Lung (tissue), 12 donors: ENCODE data around the gene ZDHHC21. TPM values are rescaled to one million over a fixed set of nuclear protein-coding genes. Genes with fewer than 3 reads are reported as not detected.

Experiments used
- ATAC-seq: fragments of 200-7000 bp; cut with Tn5 transposase; one replicate; pipeline ENCODE4 v1.9.1; 2020; ENCODE audit warnings: moderate number of reproducible peaks; ENCODE audit not compliant: insufficient read depth, low FRiP score
- DNase-seq, 3 donors: peaks; one replicate each; pipeline ENCODE4 v3.0.0-alpha.2; 2013 to 2017
- H3K27ac ChIP-seq, 2 donors: one replicate each; pipeline ENCODE4 v1.5.1; 2013; ENCODE audit warnings: mild to moderate bottlenecking in 2 of 2, moderate library complexity in 2 of 2, control low read depth in 1 of 2, inconsistent platforms in 1 of 2, low read depth in 1 of 2, low read length in 1 of 2
- H3K27me3 ChIP-seq, 3 donors: one replicate each; pipeline ENCODE4 v1.5.1; 2013; ENCODE audit warnings: low read length in 2 of 3; ENCODE audit not compliant: control insufficient read depth in 3 of 3, insufficient read depth in 3 of 3
- H3K36me3 ChIP-seq, 4 donors: one replicate each; pipeline ENCODE4 v1.5.1; 2013; ENCODE audit warnings: low read length in 4 of 4, mild to moderate bottlenecking in 1 of 4, moderate library complexity in 1 of 4; ENCODE audit not compliant: control insufficient read depth in 4 of 4, insufficient read depth in 4 of 4
- H3K4me1 ChIP-seq, 5 donors: one replicate each; pipeline ENCODE4 v1.5.1; 2013; ENCODE audit warnings: low read length in 5 of 5, mild to moderate bottlenecking in 2 of 5, moderate library complexity in 1 of 5; ENCODE audit not compliant: control insufficient read depth in 5 of 5, insufficient read depth in 5 of 5
- H3K4me3 ChIP-seq: one replicate; pipeline ENCODE4 v1.5.1; 2013; ENCODE audit warnings: mild to moderate bottlenecking, control low read depth, moderate library complexity
- H3K9ac ChIP-seq, 2 donors: one replicate each; pipeline ENCODE4 v1.5.1; 2013; ENCODE audit warnings: low read length in 2 of 2, control low read depth in 1 of 2; ENCODE audit not compliant: insufficient read depth in 1 of 2
- H3K9me3 ChIP-seq, 4 donors: one replicate each; pipeline ENCODE4 v1.5.1; 2013; ENCODE audit warnings: low read length in 3 of 4, mild to moderate bottlenecking in 1 of 4, moderate library complexity in 1 of 4; ENCODE audit not compliant: control insufficient read depth in 4 of 4, insufficient read depth in 3 of 4
- WGBS, 2 donors: extraction: QIAGEN DNeasy Blood & Tissue Kit; methylation state at CpG; one replicate each; pipeline ENCODE4 v1.1.7; 2013; 5-methylcytosine and 5-hydroxymethylcytosine counted together
- polyA plus RNA-seq, 2 donors: library from polyadenylated mRNA; stranded (reverse); fragments of 200-250 nt; gene quantifications; one replicate each; pipeline ENCODE4 v1.2.1, GENCODE V29; 2013
- total RNA-seq, 2 donors: library from RNA; depleted of rRNA in 1 of 2; stranded (reverse); fragments of >200 nt in 1 of 2; gene quantifications; one replicate each; pipeline ENCODE4 v1.2.1, GENCODE V29; 2014 to 2021
- TF ChIP-seq, protein P1 (sequence below): IDR thresholded peaks from 2 replicates; pipeline ENCODE4 v1.5.1; 2012; ENCODE audit warnings: mild to moderate bottlenecking; ENCODE audit errors: control extremely low read depth, extremely low read depth
- donor health status: control.
- donor health status: control.
- donor health status: Bipolar disorder and iron deficiency.
- donor health status: healthy.
- donor health status: DM: yes; HTN: yes; CAD: no.

The ZDHHC21 gene
- total and polyA plus RNA-seq, 4 donors = 4.3 to 54.7 (median 15.2) TPM

DNA sequence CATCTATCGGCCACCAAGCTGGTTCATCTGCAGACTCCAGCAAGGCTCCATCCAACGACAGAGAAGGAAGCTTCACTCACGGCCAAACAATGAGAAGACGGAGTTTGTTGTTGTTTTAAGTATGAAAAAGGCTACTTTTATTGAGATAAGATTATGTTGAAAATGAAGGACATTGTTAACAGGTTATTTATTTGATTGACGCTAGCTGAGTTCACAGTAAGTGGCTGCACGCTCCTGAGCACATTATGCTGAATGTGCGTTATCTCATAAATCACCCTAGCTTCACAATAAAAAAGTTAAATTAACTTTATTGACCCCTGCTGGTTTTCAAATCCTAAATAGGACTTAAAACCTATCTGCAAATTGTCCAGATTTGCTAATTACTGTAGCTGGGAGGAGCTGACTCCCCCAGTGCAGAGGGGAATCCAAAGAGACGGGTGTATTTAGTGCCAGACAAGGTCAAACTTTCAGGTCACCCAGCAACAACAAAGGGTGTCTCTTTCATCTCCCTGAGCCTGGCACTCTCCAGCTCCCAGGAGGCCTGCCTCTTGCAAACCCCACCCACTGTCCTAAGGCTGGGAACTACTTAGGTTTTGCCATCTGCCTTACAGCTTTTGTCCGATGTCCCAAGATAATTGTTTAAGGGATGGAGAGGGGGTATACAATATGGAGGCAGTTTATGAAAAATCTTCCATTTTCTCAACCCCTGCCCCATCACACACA, 129.2 kb downstream of the ZDHHC21 start:
- 85 to 87% methylated on average over 9 of the region's 9 CpGs for WGBS, 2 donors

DNA sequence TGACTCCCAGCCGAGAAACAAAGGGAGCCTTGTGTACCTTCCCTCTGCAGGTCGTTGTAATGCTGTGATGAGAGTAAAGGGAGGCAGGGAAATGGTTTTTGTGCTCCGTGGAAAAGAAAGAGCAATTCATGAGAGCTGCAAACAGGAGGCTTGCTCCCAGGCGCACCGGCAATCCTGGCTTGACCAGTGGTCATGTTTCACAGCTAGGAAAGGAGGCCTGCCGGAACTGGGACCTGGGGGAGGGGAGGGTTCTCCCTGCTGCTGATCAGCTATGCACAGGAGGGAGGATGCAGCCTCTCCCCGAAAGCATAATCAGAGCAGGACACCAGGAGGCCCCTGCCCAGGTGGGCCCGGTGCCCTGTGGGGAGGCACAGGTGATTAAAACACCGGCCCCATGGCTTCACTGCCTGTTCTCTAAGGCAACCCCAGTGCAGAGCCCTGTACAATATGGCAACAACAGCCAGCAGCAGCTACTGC, 131.3 kb downstream of the ZDHHC21 start:
- no peak overlapping the region for H3K4me3 ChIP-seq
- no peaks in the 10 kb centered on the region for H3K9me3 ChIP-seq
- H3K36me3 ChIP-seq = no peaks in the 10 kb centered on the region
- H3K27ac ChIP-seq = no peak overlapping the region
- TF ChIP-seq, protein P1, sequence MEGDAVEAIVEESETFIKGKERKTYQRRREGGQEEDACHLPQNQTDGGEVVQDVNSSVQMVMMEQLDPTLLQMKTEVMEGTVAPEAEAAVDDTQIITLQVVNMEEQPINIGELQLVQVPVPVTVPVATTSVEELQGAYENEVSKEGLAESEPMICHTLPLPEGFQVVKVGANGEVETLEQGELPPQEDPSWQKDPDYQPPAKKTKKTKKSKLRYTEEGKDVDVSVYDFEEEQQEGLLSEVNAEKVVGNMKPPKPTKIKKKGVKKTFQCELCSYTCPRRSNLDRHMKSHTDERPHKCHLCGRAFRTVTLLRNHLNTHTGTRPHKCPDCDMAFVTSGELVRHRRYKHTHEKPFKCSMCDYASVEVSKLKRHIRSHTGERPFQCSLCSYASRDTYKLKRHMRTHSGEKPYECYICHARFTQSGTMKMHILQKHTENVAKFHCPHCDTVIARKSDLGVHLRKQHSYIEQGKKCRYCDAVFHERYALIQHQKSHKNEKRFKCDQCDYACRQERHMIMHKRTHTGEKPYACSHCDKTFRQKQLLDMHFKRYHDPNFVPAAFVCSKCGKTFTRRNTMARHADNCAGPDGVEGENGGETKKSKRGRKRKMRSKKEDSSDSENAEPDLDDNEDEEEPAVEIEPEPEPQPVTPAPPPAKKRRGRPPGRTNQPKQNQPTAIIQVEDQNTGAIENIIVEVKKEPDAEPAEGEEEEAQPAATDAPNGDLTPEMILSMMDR = no peak
- H3K4me1 ChIP-seq = no peaks in the 10 kb centered on the region
- 64 to 67% methylated on average over 9 of the region's 9 CpGs for WGBS, 2 donors
- H3K27me3 ChIP-seq = no peaks in the 10 kb centered on the region
- H3K9ac ChIP-seq = no peak overlapping the region
- DNase-seq = peak; percentile 31 to 51 (median 37)
- no peak for ATAC-seq

More for the DNA sequence above, 129.2 kb downstream of the ZDHHC21 start:
- H3K36me3 ChIP-seq = no peaks in the 10 kb centered on the region
- H3K4me3 ChIP-seq = no peak overlapping the region
- H3K9ac ChIP-seq = no peak overlapping the region
- ATAC-seq (no peak), DNase-seq (no peak)
- H3K4me1 ChIP-seq = no peaks in the 10 kb centered on the region
- H3K9me3 ChIP-seq = no peaks in the 10 kb centered on the region
- no peaks in the 10 kb centered on the region for H3K27me3 ChIP-seq
- TF ChIP-seq, protein P1 = no peak
- H3K27ac ChIP-seq = no peak overlapping the region

Other genes starting within 250 kb of the ZDHHC21 start
- not detected for gene CER1, start 29.3 kb upstream of the ZDHHC21 start, total RNA-seq
- not detected for gene CER1, start 29.3 kb upstream of the ZDHHC21 start, polyA plus RNA-seq
- gene FREM1, start 217.0 kb upstream of the ZDHHC21 start, total RNA-seq = 10 to 100 TPM in 1 of 2 donors, 1 to 10 TPM in 1; 2.1 to 21.8 TPM
- under 1 TPM; 0.33 to 0.41 TPM for gene FREM1, start 217.0 kb upstream of the ZDHHC21 start, polyA plus RNA-seq